DND-41 (cell line): ENCODE data around the gene ATP8A2.

Experiments used
- ATAC-seq: fragments of 200-7000 bp; cut with Tn5 transposase; 3 replicates; pipeline ENCODE4 v1.9.1; 2021; ENCODE audit warnings: low read depth; ENCODE audit not compliant: insufficient read depth
- DNase-seq: peaks from one replicate; pipeline ENCODE4 v3.0.0-alpha.2; 2020
- H2AFZ ChIP-seq: 2 replicates; pipeline ENCODE4 v1.6.0; 2012; ENCODE audit warnings: low read depth, low read length
- H3K27ac ChIP-seq: 2 replicates; pipeline ENCODE4 v1.5.1; 2012; ENCODE audit warnings: low read length, inconsistent platforms
- H3K27me3 ChIP-seq: fragments of 200-600 bp; sonication (generic); 2 replicates; pipeline ENCODE4 v1.6.0; 2012; ENCODE audit warnings: low read length, mild to moderate bottlenecking, inconsistent platforms; ENCODE audit not compliant: insufficient read depth, poor library complexity
- H3K36me3 ChIP-seq: 2 replicates; pipeline ENCODE4 v1.5.1; 2012; ENCODE audit warnings: low read length, inconsistent platforms; ENCODE audit not compliant: insufficient read depth
- H3K4me1 ChIP-seq: 2 replicates; pipeline ENCODE4 v1.5.1; 2012; ENCODE audit warnings: mild to moderate bottlenecking, low read length; ENCODE audit not compliant: insufficient read depth
- H3K4me2 ChIP-seq: 2 replicates; pipeline ENCODE4 v1.6.0; 2012; ENCODE audit warnings: mild to moderate bottlenecking, moderate library complexity, low read length, inconsistent platforms; ENCODE audit not compliant: insufficient read depth
- H3K4me3 ChIP-seq, 2 experiments: fragments of 200-600 bp in 1 of 2; shearing (Covaris generic) in 1 of 2; 2 replicates each; pipeline ENCODE4 v1.5.1; 2012 to 2016; ENCODE audit warnings: inconsistent platforms in 2 of 2, low read length in 2 of 2, mild to moderate bottlenecking in 2 of 2, low read depth in 1 of 2, moderate library complexity in 1 of 2
- H3K79me2 ChIP-seq: 2 replicates; pipeline ENCODE4 v1.6.0; 2012; ENCODE audit warnings: low read length, inconsistent platforms; ENCODE audit not compliant: insufficient read depth
- H3K9ac ChIP-seq: 2 replicates; pipeline ENCODE4 v1.6.0; 2012; ENCODE audit warnings: low read depth, mild to moderate bottlenecking, inconsistent platforms, low read length, moderate library complexity
- H3K9me3 ChIP-seq: 2 replicates; pipeline ENCODE4 v1.5.1; 2012; ENCODE audit warnings: low read length, moderate library complexity, mild to moderate bottlenecking, inconsistent platforms; ENCODE audit not compliant: insufficient read depth, severe bottlenecking
- H4K20me1 ChIP-seq: 2 replicates; pipeline ENCODE4 v1.6.0; 2012; ENCODE audit warnings: low read length; ENCODE audit not compliant: insufficient read depth
- EZH2 ChIP-seq: IDR thresholded peaks from 3 replicates; pipeline ENCODE4 v1.6.1; 2012; ENCODE audit warnings: borderline replicate concordance, low read depth, mild to moderate bottlenecking, moderate library complexity, low read length, inconsistent platforms; ENCODE audit not compliant: severe bottlenecking
- TF ChIP-seq, protein P1 (sequence below): IDR thresholded peaks from 2 replicates; pipeline ENCODE4 v1.5.1; 2012; ENCODE audit warnings: borderline replicate concordance, low read length, moderate library complexity, mild to moderate bottlenecking; ENCODE audit not compliant: poor library complexity, severe bottlenecking; ENCODE audit errors: extremely low read depth

Gene ATP8A2

DNA sequence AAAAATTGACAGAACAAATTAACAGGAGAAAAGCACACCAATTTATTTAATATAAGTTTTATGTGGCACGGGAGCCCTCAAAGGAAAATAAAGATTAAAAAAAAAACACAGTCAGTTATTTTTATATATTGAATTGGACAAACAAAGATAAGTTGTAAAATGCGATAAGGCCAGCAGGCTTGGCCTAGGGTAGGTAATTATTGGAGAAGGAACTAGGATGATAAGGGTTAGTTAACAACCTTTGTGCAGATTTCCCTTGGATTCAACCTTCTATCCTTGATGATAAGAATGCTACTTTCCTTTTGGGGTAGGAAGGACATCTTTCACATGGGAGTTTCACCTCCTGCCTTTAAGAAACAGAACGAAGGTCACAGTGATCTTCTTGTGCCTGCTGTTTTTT, 427.2 kb downstream of the ATP8A2 start:
- H3K9me3 ChIP-seq, result no peaks in the 10 kb centered on the region
- H3K4me1 ChIP-seq, result no peaks in the 10 kb centered on the region
- H3K79me2 ChIP-seq, result no peaks in the 10 kb centered on the region
- H3K36me3 ChIP-seq, result no peaks in the 10 kb centered on the region
- no peak for DNase-seq
- H3K9ac ChIP-seq, result no peak overlapping the region
- H4K20me1 ChIP-seq, result no peaks in the 10 kb centered on the region
- no peak overlapping the region for H3K4me3 ChIP-seq
- H3K4me2 ChIP-seq, result no peak overlapping the region
- TF ChIP-seq EZH2, result no peak
- TF ChIP-seq, protein P1, sequence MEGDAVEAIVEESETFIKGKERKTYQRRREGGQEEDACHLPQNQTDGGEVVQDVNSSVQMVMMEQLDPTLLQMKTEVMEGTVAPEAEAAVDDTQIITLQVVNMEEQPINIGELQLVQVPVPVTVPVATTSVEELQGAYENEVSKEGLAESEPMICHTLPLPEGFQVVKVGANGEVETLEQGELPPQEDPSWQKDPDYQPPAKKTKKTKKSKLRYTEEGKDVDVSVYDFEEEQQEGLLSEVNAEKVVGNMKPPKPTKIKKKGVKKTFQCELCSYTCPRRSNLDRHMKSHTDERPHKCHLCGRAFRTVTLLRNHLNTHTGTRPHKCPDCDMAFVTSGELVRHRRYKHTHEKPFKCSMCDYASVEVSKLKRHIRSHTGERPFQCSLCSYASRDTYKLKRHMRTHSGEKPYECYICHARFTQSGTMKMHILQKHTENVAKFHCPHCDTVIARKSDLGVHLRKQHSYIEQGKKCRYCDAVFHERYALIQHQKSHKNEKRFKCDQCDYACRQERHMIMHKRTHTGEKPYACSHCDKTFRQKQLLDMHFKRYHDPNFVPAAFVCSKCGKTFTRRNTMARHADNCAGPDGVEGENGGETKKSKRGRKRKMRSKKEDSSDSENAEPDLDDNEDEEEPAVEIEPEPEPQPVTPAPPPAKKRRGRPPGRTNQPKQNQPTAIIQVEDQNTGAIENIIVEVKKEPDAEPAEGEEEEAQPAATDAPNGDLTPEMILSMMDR, result no peak
- no peak overlapping the region for H3K27ac ChIP-seq
- no peak for ATAC-seq
- H2AFZ ChIP-seq, result no peak overlapping the region
- H3K27me3 ChIP-seq, result no peaks in the 10 kb centered on the region

DNA sequence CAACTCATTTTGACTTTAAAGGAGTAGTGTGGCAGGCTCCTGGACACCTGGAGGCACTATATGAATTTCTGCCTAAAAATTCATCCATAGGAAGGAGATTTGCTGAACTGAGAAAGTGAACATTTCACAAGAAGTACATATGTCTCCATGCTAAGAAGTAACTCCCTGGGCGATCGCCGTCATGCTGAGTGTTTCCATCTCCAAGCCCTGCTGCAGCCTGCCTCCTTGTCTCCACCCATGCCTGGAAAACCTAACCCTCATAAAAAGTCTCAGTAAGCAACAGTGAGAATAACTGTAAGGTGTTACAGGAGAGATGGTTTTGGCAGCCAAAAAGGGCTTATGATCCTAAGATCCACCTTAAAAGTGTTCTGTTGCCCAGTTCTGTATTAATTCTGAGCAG, 428.7 kb downstream of the ATP8A2 start:
- H3K27me3 ChIP-seq, result no peaks in the 10 kb centered on the region
- TF ChIP-seq EZH2, result no peak
- TF ChIP-seq, protein P1, result no peak
- H3K4me3 ChIP-seq, result no peak overlapping the region
- ATAC-seq (no peak), DNase-seq (no peak)
- H3K27ac ChIP-seq, result no peak overlapping the region
- H3K9ac ChIP-seq, result no peak overlapping the region
- no peaks in the 10 kb centered on the region for H4K20me1 ChIP-seq
- H2AFZ ChIP-seq, result no peak overlapping the region
- no peaks in the 10 kb centered on the region for H3K9me3 ChIP-seq
- no peak overlapping the region for H3K4me2 ChIP-seq
- H3K4me1 ChIP-seq, result no peaks in the 10 kb centered on the region
- H3K36me3 ChIP-seq, result no peaks in the 10 kb centered on the region
- no peaks in the 10 kb centered on the region for H3K79me2 ChIP-seq

DNA sequence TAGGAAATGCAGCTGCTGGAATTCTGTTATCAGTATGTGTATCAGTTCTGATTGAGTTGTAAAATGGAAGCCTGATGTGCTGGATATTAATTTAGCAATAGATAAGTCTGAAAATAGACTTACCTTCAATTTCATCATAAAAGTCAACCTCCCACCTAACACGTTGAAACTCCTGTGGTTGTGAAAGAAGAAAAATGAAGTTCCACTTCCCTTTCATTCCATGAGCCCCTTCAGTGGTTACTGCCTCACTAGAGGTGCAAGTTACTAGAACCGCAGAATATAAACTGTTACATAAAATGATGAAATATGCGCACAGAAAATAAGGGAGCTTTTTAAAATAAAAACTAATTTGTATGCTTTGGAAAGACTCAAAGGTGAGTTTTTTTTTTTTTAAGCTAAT, 430.8 kb downstream of the ATP8A2 start:
- Histone ChIP-seq H2AFZ (no peak overlapping the region), H3K79me2 (no peaks in the 10 kb centered on the region), H3K4me2 (no peak overlapping the region), H3K27me3 (no peaks in the 10 kb centered on the region), H4K20me1 (no peaks in the 10 kb centered on the region), H3K9me3 (peaks cover 16% of the 10 kb centered on the region), H3K27ac (no peak overlapping the region), H3K4me1 (no peaks in the 10 kb centered on the region), H3K9ac (no peak overlapping the region), H3K36me3 (no peaks in the 10 kb centered on the region), H3K4me3 (no peak overlapping the region)
- DNase-seq, result no peak
- ATAC-seq, result no peak
- TF ChIP-seq EZH2, result no peak
- TF ChIP-seq, protein P1, result no peak

DNA sequence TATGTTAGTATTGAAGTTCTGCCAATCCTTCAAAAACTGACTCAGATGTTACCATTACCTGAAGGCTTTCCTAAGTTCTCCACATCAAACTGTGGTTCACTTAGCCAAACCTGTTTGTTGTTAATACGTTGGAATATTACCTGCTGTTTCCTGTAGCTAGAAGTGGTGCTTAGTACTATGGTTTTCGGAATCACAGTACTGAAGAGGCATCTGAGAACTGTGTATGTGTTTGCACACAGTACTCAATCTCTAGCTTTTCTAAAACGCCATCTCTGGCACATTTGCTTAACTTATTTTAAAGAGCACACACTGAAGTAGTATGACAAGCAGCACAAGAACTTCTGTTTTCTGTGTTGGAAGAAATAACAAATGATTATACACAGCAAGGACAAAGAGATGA, 431.9 kb downstream of the ATP8A2 start:
- Histone ChIP-seq H3K4me1 (no peaks in the 10 kb centered on the region), H3K27me3 (no peaks in the 10 kb centered on the region), H3K27ac (no peak overlapping the region), H3K36me3 (no peaks in the 10 kb centered on the region), H3K4me3 (no peak overlapping the region), H3K4me2 (no peak overlapping the region), H3K9ac (no peak overlapping the region), H2AFZ (no peak overlapping the region), H3K9me3 (peaks cover 19% of the 10 kb centered on the region), H4K20me1 (no peaks in the 10 kb centered on the region), H3K79me2 (no peaks in the 10 kb centered on the region)
- ATAC-seq, result no peak
- no peak for DNase-seq
- TF ChIP-seq, protein P1, result no peak
- no peak for TF ChIP-seq EZH2
